H9 (cell line): Measurements from ENCODE around the gene GET3. TPM values are rescaled to one million over a fixed set of nuclear protein-coding genes. Genes with fewer than 3 reads are reported as not detected.

Experiments
- DNase-seq: peaks from one replicate; pipeline ENCODE4 v3.0.0-alpha.2; 2017
- H2AFZ ChIP-seq: one replicate; pipeline ENCODE4 v1.6.1; 2013; ENCODE audit warnings: mild to moderate bottlenecking, low read length, control low read depth, moderate library complexity
- H2AK5ac ChIP-seq: 2 replicates; pipeline ENCODE4 v1.6.1; 2013; ENCODE audit warnings: low read length, control low read depth, mixed read lengths; ENCODE audit not compliant: insufficient read length
- H2BK120ac ChIP-seq: one replicate; pipeline ENCODE4 v1.6.1; 2013; ENCODE audit warnings: low read depth, mild to moderate bottlenecking, low read length, control low read depth, inconsistent platforms; ENCODE audit not compliant: poor library complexity, severe bottlenecking
- H2BK12ac ChIP-seq: 2 replicates; pipeline ENCODE4 v1.6.1; 2013; ENCODE audit warnings: low read length, control low read depth, mixed read lengths, low read depth; ENCODE audit not compliant: insufficient read length
- H2BK15ac ChIP-seq: 2 replicates; pipeline ENCODE4 v1.6.1; 2013; ENCODE audit warnings: low read depth, low read length, control low read depth
- H2BK20ac ChIP-seq: one replicate; pipeline ENCODE4 v1.6.1; 2013; ENCODE audit warnings: low read depth, mild to moderate bottlenecking, low read length, control low read depth, inconsistent platforms; ENCODE audit not compliant: poor library complexity, severe bottlenecking
- H2BK5ac ChIP-seq: 2 replicates; pipeline ENCODE4 v1.6.1; 2013; ENCODE audit warnings: low read length, control low read depth, mixed read lengths; ENCODE audit not compliant: insufficient read length
- H3K14ac ChIP-seq: 2 replicates; pipeline ENCODE4 v1.6.1; 2013; ENCODE audit warnings: low read length, control low read depth; ENCODE audit not compliant: insufficient read depth
- H3K18ac ChIP-seq: 2 replicates; pipeline ENCODE4 v1.6.1; 2013; ENCODE audit warnings: low read depth, mild to moderate bottlenecking, mixed read lengths, low read length, control low read depth; ENCODE audit not compliant: insufficient read length
- H3K23ac ChIP-seq: 2 replicates; pipeline ENCODE4 v1.6.1; 2013; ENCODE audit warnings: low read length, control low read depth, mixed read lengths, low read depth; ENCODE audit not compliant: insufficient read length
- H3K23me2 ChIP-seq: 2 replicates; pipeline ENCODE4 v1.6.1; 2013; ENCODE audit warnings: low read depth, mild to moderate bottlenecking, mixed read lengths, low read length, control low read depth; ENCODE audit not compliant: insufficient read length, poor library complexity, severe bottlenecking
- H3K27ac ChIP-seq: 2 replicates; pipeline ENCODE4 v1.5.1; 2013; ENCODE audit warnings: low read length, control low read depth, mixed read lengths, low read depth; ENCODE audit not compliant: insufficient read length
- H3K27me3 ChIP-seq: 2 replicates; pipeline ENCODE4 v1.6.1; 2013; ENCODE audit warnings: low read length, control low read depth, inconsistent platforms; ENCODE audit not compliant: insufficient read depth
- H3K4ac ChIP-seq: 2 replicates; pipeline ENCODE4 v1.6.1; 2013; ENCODE audit warnings: low read depth, mild to moderate bottlenecking, control low read depth, inconsistent platforms, low read length, moderate library complexity
- H3K4me1 ChIP-seq: 2 replicates; pipeline ENCODE4 v1.6.1; 2013; ENCODE audit warnings: low read length, control low read depth, inconsistent platforms; ENCODE audit not compliant: insufficient read depth
- H3K4me2 ChIP-seq: 2 replicates; pipeline ENCODE4 v1.6.1; 2013; ENCODE audit warnings: low read length, control low read depth, mixed read lengths; ENCODE audit not compliant: insufficient read length, insufficient read depth
- H3K56ac ChIP-seq: 2 replicates; pipeline ENCODE4 v1.6.1; 2013; ENCODE audit warnings: low read depth, mild to moderate bottlenecking, mixed read lengths, low read length, control low read depth; ENCODE audit not compliant: insufficient read length
- H3K79me1 ChIP-seq: 2 replicates; pipeline ENCODE4 v1.6.1; 2013; ENCODE audit warnings: low read depth, mild to moderate bottlenecking, moderate library complexity, low read length, control low read depth, inconsistent platforms; ENCODE audit not compliant: insufficient read depth, poor library complexity, severe bottlenecking
- H3K79me2 ChIP-seq: 2 replicates; pipeline ENCODE4 v1.6.1; 2013; ENCODE audit warnings: low read length, control low read depth, inconsistent platforms; ENCODE audit not compliant: insufficient read depth
- H3K9ac ChIP-seq: 2 replicates; pipeline ENCODE4 v1.6.1; 2013; ENCODE audit warnings: low read length, control low read depth, mixed read lengths; ENCODE audit not compliant: insufficient read length; ENCODE audit errors: extremely low read depth
- H3K9me3 ChIP-seq: one replicate; pipeline ENCODE4 v1.6.1; 2013; ENCODE audit warnings: low read depth, low read length, inconsistent platforms; ENCODE audit not compliant: control insufficient read depth
- H3T11ph ChIP-seq: one replicate; pipeline ENCODE4 v1.6.1; 2013; ENCODE audit warnings: mild to moderate bottlenecking, low read length, control low read depth, inconsistent platforms
- H4K20me1 ChIP-seq: one replicate; pipeline ENCODE4 v1.6.1; 2013; ENCODE audit not compliant: control insufficient read depth, insufficient read length, insufficient read depth
- H4K5ac ChIP-seq: 2 replicates; pipeline ENCODE4 v1.6.1; 2013; ENCODE audit warnings: low read depth, mild to moderate bottlenecking, mixed read lengths, low read length, control low read depth; ENCODE audit not compliant: insufficient read length
- H4K8ac ChIP-seq: replicated peaks from 2 replicates; pipeline ENCODE4 v1.6.1; 2013; ENCODE audit warnings: low read length, control low read depth, mixed read lengths, low read depth; ENCODE audit not compliant: insufficient read length
- H4K91ac ChIP-seq: 2 replicates; pipeline ENCODE4 v1.6.1; 2013; ENCODE audit warnings: low read depth, mild to moderate bottlenecking, moderate library complexity, mixed read lengths, low read length, control low read depth; ENCODE audit not compliant: insufficient read length
- H3K27ac Mint-ChIP-seq, 3 experiments: 2 replicates in 2 of 3; 3 replicates in 1 of 3; pipeline ENCODE4 v1.8.0; 2020 to 2021; ENCODE audit warnings: mixed read lengths in 3 of 3, mild to moderate bottlenecking in 1 of 3, moderate library complexity in 1 of 3
- H3K27me3 Mint-ChIP-seq: 2 replicates; pipeline ENCODE4 v1.8.0; 2021; ENCODE audit warnings: low read depth, mild to moderate bottlenecking, moderate library complexity, mixed read lengths
- H3K36me3 Mint-ChIP-seq, 3 experiments: 2 replicates in 2 of 3; 3 replicates in 1 of 3; pipeline ENCODE4 v1.8.0; 2020 to 2021; ENCODE audit warnings: low read depth in 3 of 3, mixed read lengths in 3 of 3; ENCODE audit not compliant: insufficient read depth in 1 of 3
- H3K4me1 Mint-ChIP-seq, 2 experiments: 2 replicates each; pipeline ENCODE4 v1.8.0; 2020; ENCODE audit warnings: mixed read lengths in 2 of 2
- H3K4me3 Mint-ChIP-seq, 2 experiments: 2 replicates in 1 of 2; 3 replicates in 1 of 2; pipeline ENCODE4 v1.8.0; 2020 to 2021; ENCODE audit warnings: mild to moderate bottlenecking in 2 of 2, mixed read lengths in 2 of 2, moderate library complexity in 1 of 2
- H3K9me3 Mint-ChIP-seq, 2 experiments: 2 replicates in 1 of 2; 3 replicates in 1 of 2; pipeline ENCODE4 v1.8.0; 2020; ENCODE audit warnings: mild to moderate bottlenecking in 2 of 2, mixed read lengths in 2 of 2, moderate library complexity in 1 of 2
- CTCF ChIP-seq: fragments of 200-600 bp; sonication (generic); conservative IDR thresholded peaks from 3 replicates; pipeline ENCODE4 v1.8.0; 2021; ENCODE audit warnings: antibody characterized with exemption, mild to moderate bottlenecking
- WGBS: extraction: QIAGEN DNeasy Blood & Tissue Kit; methylation state at CpG from one replicate; pipeline ENCODE4 v1.1.7; 2013; ENCODE audit warnings: missing lambda C conversion rate, low lambda C conversion rate, mixed read lengths; ENCODE audit not compliant: insufficient read length; ENCODE audit errors: extremely low coverage; 5-methylcytosine and 5-hydroxymethylcytosine counted together
- total RNA-seq: library from RNA; stranded (reverse); gene quantifications from 2 replicates; pipeline ENCODE4 v1.2.1, GENCODE V29; 2021

Gene GET3
- total RNA-seq, 1 experiment from 2014 or later, result 81.6 TPM

- H3K9ac ChIP-seq, result no peak overlapping the region
- H3K4me1 Mint-ChIP-seq, result peaks cover 21 to 24% of the 10 kb centered on the region in 2 experiments
- H4K5ac ChIP-seq, result no peak overlapping the region
- H2BK20ac ChIP-seq, result no peak overlapping the region
- H4K8ac ChIP-seq, result no peak overlapping the region
- no peaks in the 10 kb centered on the region for H3K79me1 ChIP-seq
- no peaks in the 10 kb centered on the region for H3K9me3 ChIP-seq
- peaks cover 15% of the 10 kb centered on the region for H3K23me2 ChIP-seq
- H3K23ac ChIP-seq, result no peak overlapping the region
- peak overlapping the region in 2 of 3 experiments; percentile 28 to 34; a peak in 1 of 7 replicates for H3K27ac Mint-ChIP-seq
- no peaks in the 10 kb centered on the region; the same call in 1 of the 2 replicates for H3K27me3 Mint-ChIP-seq
- H3K9me3 Mint-ChIP-seq, result no peaks in the 10 kb centered on the region
- peak overlapping the region; percentile 71 for H3K4me2 ChIP-seq
- no peaks in the 10 kb centered on the region for H3K36me3 Mint-ChIP-seq
- H2BK5ac ChIP-seq, result no peak overlapping the region
- no peak overlapping the region for H3T11ph ChIP-seq
- no CpG with 5 or more reads among the region's 16 CpGs for WGBS
- no peaks in the 10 kb centered on the region for H4K20me1 ChIP-seq
- no peaks in the 10 kb centered on the region for H3K27me3 ChIP-seq
- no peak overlapping the region for H2AFZ ChIP-seq
- peak overlapping the region; percentile 59 to 74 for H3K4me3 Mint-ChIP-seq
- TF ChIP-seq CTCF, result no peak
- H3K4ac ChIP-seq, result no peak overlapping the region
- H2BK15ac ChIP-seq, result no peak overlapping the region
- no peak overlapping the region for H2AK5ac ChIP-seq
- no peak overlapping the region for H4K91ac ChIP-seq
- H3K4me1 ChIP-seq, result peaks cover 4% of the 10 kb centered on the region
- H3K14ac ChIP-seq, result no peak overlapping the region
- DNase-seq, result no peak
- H3K56ac ChIP-seq, result no peak overlapping the region
- no peak overlapping the region for H3K27ac ChIP-seq
- H3K79me2 ChIP-seq, result no peaks in the 10 kb centered on the region
- H2BK12ac ChIP-seq, result no peak overlapping the region
- H2BK120ac ChIP-seq, result no peak overlapping the region
- H3K18ac ChIP-seq, result no peak overlapping the region
These were observed 46.1 kb downstream of the GET3 start for GRCh38 chr19:12783291-12783848.
